ENCODE data around the gene SCMH1.
"Not testable (repeated sequence)": the region's sequence is repeated elsewhere in the genome, so short reads cannot be mapped to it uniquely, and the experiment has no call there.

The SCMH1 gene

GRCh38 chr1:41233708-41234107 lies 8.4 kb downstream of the SCMH1 start:
- Histone ChIP-seq H3K27ac (no peak overlapping the region), H3K4me3 (no peak overlapping the region)
- no peak for DNase-seq (ENCODE audit: low spot score)
- TF ChIP-seq CTCF (IDR thresholded peaks at IDR 0.05), result no peak

- H3K4me3 ChIP-seq, result no peak overlapping the region
- TF ChIP-seq CTCF (IDR thresholded peaks at IDR 0.05), result no peak
- no peak for DNase-seq (ENCODE audit: low spot score)
- no peak overlapping the region for H3K27ac ChIP-seq
These were observed 9.8 kb downstream of the SCMH1 start for GRCh38 chr1:41232305-41232704.

GRCh38 chr1:41230656-41231055 lies 11.4 kb downstream of the SCMH1 start:
- H3K27ac ChIP-seq, result no peak overlapping the region
- no peak for DNase-seq (ENCODE audit: low spot score)
- no peak for TF ChIP-seq CTCF (IDR thresholded peaks at IDR 0.05)
- no peak overlapping the region for H3K4me3 ChIP-seq

GRCh38 chr1:41229219-41229618 lies 12.9 kb downstream of the SCMH1 start:
- DNase-seq (ENCODE audit: low spot score); H3K27ac ChIP-seq; H3K4me3 ChIP-seq: not testable (repeated sequence)

GRCh38 chr1:41226815-41227434 lies 15.2 kb downstream of the SCMH1 start:
- DNase-seq (ENCODE audit: low spot score), result no peak
- no peak for TF ChIP-seq CTCF (IDR thresholded peaks at IDR 0.05)
- Histone ChIP-seq H3K4me3 (no peak overlapping the region), H3K27ac (no peak overlapping the region)

- no peak overlapping the region for H3K4me3 ChIP-seq
- DNase-seq (ENCODE audit: low spot score), result no peak
- H3K27ac ChIP-seq, result no peak overlapping the region
- no peak for TF ChIP-seq CTCF (IDR thresholded peaks at IDR 0.05)
These were observed 16.6 kb downstream of the SCMH1 start for GRCh38 chr1:41225495-41225894.

- Histone ChIP-seq H3K4me3 (no peak overlapping the region), H3K27ac (no peak overlapping the region)
- DNase-seq (ENCODE audit: low spot score), result no peak
- no peak for TF ChIP-seq CTCF (IDR thresholded peaks at IDR 0.05)
These were observed 19.6 kb downstream of the SCMH1 start for GRCh38 chr1:41222496-41222895.

GRCh38 chr1:41221995-41222394 lies 20.1 kb downstream of the SCMH1 start:
- no peak for DNase-seq (ENCODE audit: low spot score)
- no peak overlapping the region for H3K4me3 ChIP-seq
- no peak overlapping the region for H3K27ac ChIP-seq
- no peak for TF ChIP-seq CTCF (IDR thresholded peaks at IDR 0.05)
